Measurements from ENCODE around the gene COX8A.

DNA sequence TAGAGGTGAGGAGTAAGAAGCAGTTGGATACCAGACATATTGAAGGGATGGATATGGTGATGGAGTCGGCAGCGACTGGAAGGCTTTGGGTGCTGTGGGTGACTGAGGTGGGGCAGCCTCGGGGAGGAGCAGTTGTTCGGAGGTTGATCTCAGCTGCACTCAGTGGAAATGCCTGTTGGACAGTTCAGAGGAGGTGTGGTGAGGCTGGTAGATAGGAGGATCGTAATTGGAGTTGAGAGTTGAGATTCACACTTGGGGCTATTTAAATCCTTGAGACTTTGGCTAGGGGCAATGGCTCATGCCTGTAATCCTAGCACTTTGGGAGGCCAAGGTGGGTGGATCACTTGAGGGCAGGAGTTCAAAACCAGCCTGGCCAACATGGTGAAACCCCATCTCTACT is 18.7 kb downstream of the COX8A start:
- no peak for TF ChIP-seq ATF2 (CRISPR knock-in tag; IDR thresholded peaks at IDR 0.05; ENCODE audit: borderline replicate concordance, low read depth)
- TF ChIP-seq CTCF (IDR thresholded peaks at IDR 0.05) = no peak
- TF ChIP-seq CREB1 (CRISPR knock-in tag; IDR thresholded peaks at IDR 0.05) = no peak
- TF ChIP-seq NR2C2 (CRISPR knock-in tag; IDR thresholded peaks at IDR 0.05) = no peak
- no peak for TF ChIP-seq NR1H2 (CRISPR knock-in tag; IDR thresholded peaks at IDR 0.05)
- TF ChIP-seq, protein P1, sequence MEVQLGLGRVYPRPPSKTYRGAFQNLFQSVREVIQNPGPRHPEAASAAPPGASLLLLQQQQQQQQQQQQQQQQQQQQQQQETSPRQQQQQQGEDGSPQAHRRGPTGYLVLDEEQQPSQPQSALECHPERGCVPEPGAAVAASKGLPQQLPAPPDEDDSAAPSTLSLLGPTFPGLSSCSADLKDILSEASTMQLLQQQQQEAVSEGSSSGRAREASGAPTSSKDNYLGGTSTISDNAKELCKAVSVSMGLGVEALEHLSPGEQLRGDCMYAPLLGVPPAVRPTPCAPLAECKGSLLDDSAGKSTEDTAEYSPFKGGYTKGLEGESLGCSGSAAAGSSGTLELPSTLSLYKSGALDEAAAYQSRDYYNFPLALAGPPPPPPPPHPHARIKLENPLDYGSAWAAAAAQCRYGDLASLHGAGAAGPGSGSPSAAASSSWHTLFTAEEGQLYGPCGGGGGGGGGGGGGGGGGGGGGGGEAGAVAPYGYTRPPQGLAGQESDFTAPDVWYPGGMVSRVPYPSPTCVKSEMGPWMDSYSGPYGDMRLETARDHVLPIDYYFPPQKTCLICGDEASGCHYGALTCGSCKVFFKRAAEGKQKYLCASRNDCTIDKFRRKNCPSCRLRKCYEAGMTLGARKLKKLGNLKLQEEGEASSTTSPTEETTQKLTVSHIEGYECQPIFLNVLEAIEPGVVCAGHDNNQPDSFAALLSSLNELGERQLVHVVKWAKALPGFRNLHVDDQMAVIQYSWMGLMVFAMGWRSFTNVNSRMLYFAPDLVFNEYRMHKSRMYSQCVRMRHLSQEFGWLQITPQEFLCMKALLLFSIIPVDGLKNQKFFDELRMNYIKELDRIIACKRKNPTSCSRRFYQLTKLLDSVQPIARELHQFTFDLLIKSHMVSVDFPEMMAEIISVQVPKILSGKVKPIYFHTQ (CRISPR knock-in tag; IDR thresholded peaks at IDR 0.05) = no peak
- no peak for TF ChIP-seq USF1 (CRISPR knock-in tag; IDR thresholded peaks at IDR 0.05)
- TF ChIP-seq ZSCAN18 (CRISPR knock-in tag; IDR thresholded peaks at IDR 0.05) = no peak
- TF ChIP-seq ATF3 (CRISPR knock-in tag; conservative IDR thresholded peaks at IDR 0.05) = no peak
- no peak for TF ChIP-seq NFYB (CRISPR knock-in tag; conservative IDR thresholded peaks at IDR 0.05; ENCODE audit: low read depth)
